HUDEP-2 (cell line): ENCODE data around the gene MAD1L1.

Experiments used
- DNase-seq, 76 experiments: peaks; one replicate each; lab custom pipeline; 2025; ENCODE audit not compliant: unreplicated experiment in 76 of 76; lab: John Stamatoyannopoulos, UW

Gene MAD1L1

GRCh38 chr7:1913466-1914282 is 319.1 kb downstream of the MAD1L1 start:
- no peak for DNase-seq

GRCh38 chr7:1912593-1913465 is 319.9 kb downstream of the MAD1L1 start:
- DNase-seq: no peak

- DNase-seq: no peak
Observed at GRCh38 chr7:1911571-1911970, 321.2 kb downstream of the MAD1L1 start.

- no peak for DNase-seq
Observed at GRCh38 chr7:1910827-1911226, 321.9 kb downstream of the MAD1L1 start.

GRCh38 chr7:1910081-1910685 is 322.6 kb downstream of the MAD1L1 start:
- no peak for DNase-seq

- DNase-seq: no peak
Observed at GRCh38 chr7:1909476-1909875, 323.3 kb downstream of the MAD1L1 start.

GRCh38 chr7:1908823-1909420 is 323.8 kb downstream of the MAD1L1 start:
- DNase-seq: no peak

GRCh38 chr7:1907751-1908365 is 324.9 kb downstream of the MAD1L1 start:
- DNase-seq: no peak

GRCh38 chr7:1906988-1907745 is 325.6 kb downstream of the MAD1L1 start:
- DNase-seq: no peak

- DNase-seq: no peak
Observed at GRCh38 chr7:1906087-1906830, 326.5 kb downstream of the MAD1L1 start.

- no peak for DNase-seq
Observed at GRCh38 chr7:1902231-1902855, 330.4 kb downstream of the MAD1L1 start.

- DNase-seq: no peak
Observed at GRCh38 chr7:1901431-1902210, 331.1 kb downstream of the MAD1L1 start.

- no peak for DNase-seq
Observed at GRCh38 chr7:1900847-1901246, 331.9 kb downstream of the MAD1L1 start.

- no peak for DNase-seq
Observed at GRCh38 chr7:1899951-1900762, 332.6 kb downstream of the MAD1L1 start.

GRCh38 chr7:1899196-1899595 is 333.5 kb downstream of the MAD1L1 start:
- no peak for DNase-seq

- DNase-seq: no peak
Observed at GRCh38 chr7:1898628-1899185, 334.0 kb downstream of the MAD1L1 start.
